GM18951 (cell line): ENCODE data around the gene RAMP3.

Experiments used
- POLR2A ChIP-seq: IDR thresholded peaks from 4 replicates; pipeline ENCODE4 v1.6.1; 2011; ENCODE audit warnings: mild to moderate bottlenecking; ENCODE audit not compliant: insufficient read length, insufficient read depth; ENCODE audit errors: extremely low read depth
- in situ Hi-C: fragments of 300-500 bp; cut with MboI; formaldehyde crosslinking; loops from one replicate; pipeline ENCODE4 v1.12.0; 2022; ENCODE audit warnings: low sequenced_read_pairs, mixed read lengths, inconsistent platforms; ENCODE audit not compliant: unreplicated experiment

RAMP3 gene

GRCh38 chr7:45223728-45224630 is 66.4 kb downstream of the RAMP3 start:
- in situ Hi-C loops: no loop called here
- no peak for TF ChIP-seq POLR2A

- TF ChIP-seq POLR2A: no peak
- in situ Hi-C loops: no loop called here
These were observed 67.2 kb downstream of the RAMP3 start for GRCh38 chr7:45224832-45225231.

- in situ Hi-C loops: no loop called here
- TF ChIP-seq POLR2A: no peak
These were observed 67.8 kb downstream of the RAMP3 start for GRCh38 chr7:45225311-45225947.

- in situ Hi-C loops: no loop called here
- no peak for TF ChIP-seq POLR2A
These were observed 68.4 kb downstream of the RAMP3 start for GRCh38 chr7:45225948-45226335.

- no peak for TF ChIP-seq POLR2A
- in situ Hi-C loops: no loop called here
These were observed 71.7 kb downstream of the RAMP3 start for GRCh38 chr7:45229156-45229920.

GRCh38 chr7:45230083-45230482 is 72.5 kb downstream of the RAMP3 start:
- no peak for TF ChIP-seq POLR2A

GRCh38 chr7:45230611-45231165 is 73.1 kb downstream of the RAMP3 start:
- in situ Hi-C loops: no loop called here
- TF ChIP-seq POLR2A: no peak

More at GRCh38 chr7:45230083-45230482, 72.5 kb downstream of the RAMP3 start:
- in situ Hi-C loops: no loop called here

GRCh38 chr7:45233249-45233775 is 75.7 kb downstream of the RAMP3 start:
- in situ Hi-C loops: no loop called here
- TF ChIP-seq POLR2A: no peak
